ENCODE measurements around the gene CC2D2B. TPM values are rescaled to one million over a fixed set of nuclear protein-coding genes. Genes with fewer than 3 reads are reported as not detected.

The CC2D2B gene
- total and polyA plus RNA-seq, 4 donors: 0.05 to 0.59 (median 0.08) TPM

GRCh38 chr10:96013956-96014355, 106.2 kb downstream of the CC2D2B start (continued):
- TF ChIP-seq GABPA (IDR thresholded peaks at IDR 0.05 in 1 of 2, conservative IDR thresholded peaks at IDR 0.05 in 1 of 2) (no peak), YY1 (IDR thresholded peaks at IDR 0.05) (no peak)

GRCh38 chr10:96014473-96015102, 106.8 kb downstream of the CC2D2B start:
- Histone ChIP-seq H3K9me3 (ENCODE audit: control insufficient read depth in 4 of 4, low read length in 3 of 4) (no peaks in the 10 kb centered on the region), H3K27me3 (ENCODE audit: control insufficient read depth in 4 of 4, insufficient read depth in 4 of 4, low read length in 3 of 4) (no peaks in the 10 kb centered on the region), H3K36me3 (ENCODE audit: control insufficient read depth in 4 of 4, insufficient read depth in 3 of 4, low read depth in 1 of 4, low read length in 3 of 4) (no peaks in the 10 kb centered on the region), H3K27ac (ENCODE audit: low read depth in 1 of 2, low read length in 2 of 2) (no peak overlapping the region), H3K9ac (ENCODE audit: low read depth in 1 of 2, low read length in 2 of 2) (no peak overlapping the region), H3K4me3 (ENCODE audit: low read depth in 1 of 3, low read length in 3 of 3) (no peak overlapping the region), H3K4me1 (ENCODE audit: control insufficient read depth in 4 of 4, insufficient read depth in 4 of 4, low read length in 3 of 4) (no peaks in the 10 kb centered on the region)
- 96% methylated on average over 2 of the region's 2 CpGs for WGBS
- DNase-seq (ENCODE audit: low spot score): no peak
- TF ChIP-seq NR2F2 (IDR thresholded peaks at IDR 0.05) (no peak), REST (IDR thresholded peaks at IDR 0.05) (no peak), RXRA (IDR thresholded peaks at IDR 0.05) (no peak), FOXA1 (IDR thresholded peaks at IDR 0.05) (no peak), CTCF (IDR thresholded peaks at IDR 0.05; ENCODE audit: low read depth, low read length, missing input control) (no peak), GABPA (IDR thresholded peaks at IDR 0.05 in 1 of 2, conservative IDR thresholded peaks at IDR 0.05 in 1 of 2) (no peak), YY1 (IDR thresholded peaks at IDR 0.05) (no peak), RAD21 (IDR thresholded peaks at IDR 0.05) (no peak), SP1 (IDR thresholded peaks at IDR 0.05) (no peak), HNF4G (IDR thresholded peaks at IDR 0.05) (no peak), JUND (IDR thresholded peaks at IDR 0.05) (no peak), ZBTB33 (IDR thresholded peaks at IDR 0.05) (no peak), FOXA2 (IDR thresholded peaks at IDR 0.05) (no peak), MAX (IDR thresholded peaks at IDR 0.05) (no peak)
